CD14-positive monocyte (primary cell): ENCODE data around the gene CYP2W1. TPM values are rescaled to one million over a fixed set of nuclear protein-coding genes. Genes with fewer than 3 reads are reported as not detected.

Experiments
- DNase-seq, 3 donors: peaks; one replicate each; pipeline ENCODE4 v3.0.0-alpha.2; 2011 to 2022
- H2AFZ ChIP-seq: 2 replicates; pipeline ENCODE4 v1.6.0; 2012; ENCODE audit warnings: mild to moderate bottlenecking, low read depth, low read length, inconsistent platforms; ENCODE audit not compliant: insufficient read depth, poor library complexity, severe bottlenecking
- H3K27ac ChIP-seq, 2 donors: 1 replicate in 1 of 2; 2 replicates in 1 of 2; pipeline ENCODE4 v1.5.1; 2012 to 2013; ENCODE audit warnings: low read length in 2 of 2, control low read depth in 1 of 2, inconsistent platforms in 1 of 2, low read depth in 1 of 2, mild to moderate bottlenecking in 1 of 2
- H3K27me3 ChIP-seq, 2 donors: one replicate each; pipeline versions ENCODE4 v1.6.0 to v1.6.1; 2011 to 2013; ENCODE audit warnings: low read length in 2 of 2; ENCODE audit not compliant: control insufficient read depth in 2 of 2, insufficient read depth in 2 of 2
- H3K36me3 ChIP-seq, 2 donors: replicated peaks in 1 of 2; 1 replicate in 1 of 2; 2 replicates in 1 of 2; pipeline versions ENCODE4 v1.5.1 to v1.6.1; 2012 to 2013; ENCODE audit warnings: low read length in 2 of 2, control low read depth in 1 of 2, inconsistent platforms in 1 of 2, mild to moderate bottlenecking in 1 of 2; ENCODE audit not compliant: insufficient read depth in 2 of 2, control insufficient read depth in 1 of 2
- H3K4me1 ChIP-seq, 2 donors: 1 replicate in 1 of 2; 2 replicates in 1 of 2; pipeline versions ENCODE4 v1.5.1 to v1.6.1; 2012 to 2013; ENCODE audit warnings: low read length in 2 of 2, control low read depth in 1 of 2, inconsistent platforms in 1 of 2, mild to moderate bottlenecking in 1 of 2, moderate library complexity in 1 of 2; ENCODE audit not compliant: insufficient read depth in 2 of 2, control insufficient read depth in 1 of 2
- H3K4me2 ChIP-seq: replicated peaks from 2 replicates; pipeline ENCODE3; 2012; ENCODE audit warnings: low read length, moderate library complexity, mild to moderate bottlenecking; ENCODE audit not compliant: poor library complexity, severe bottlenecking; ENCODE audit errors: extremely low read depth
- H3K4me3 ChIP-seq, 3 experiments: fragments of 200-600 bp in 1 of 3; sonication (generic) in 1 of 3; replicated peaks in 1 of 3; 1 replicate in 2 of 3; 2 replicates in 1 of 3; pipeline ENCODE4 v1.5.1; 2011 to 2013; ENCODE audit warnings: low read length in 3 of 3, mild to moderate bottlenecking in 3 of 3, control low read depth in 2 of 3, low read depth in 2 of 3, inconsistent platforms in 1 of 3, moderate library complexity in 1 of 3
- H3K79me2 ChIP-seq: 2 replicates; pipeline ENCODE4 v1.6.0; 2012; ENCODE audit warnings: mild to moderate bottlenecking, control low read depth, inconsistent platforms, low read length, moderate library complexity; ENCODE audit not compliant: insufficient read depth
- H3K9ac ChIP-seq: 2 replicates; pipeline ENCODE4 v1.6.0; 2017; ENCODE audit warnings: low read length, mild to moderate bottlenecking; ENCODE audit not compliant: insufficient read depth, poor library complexity, severe bottlenecking
- H3K9me3 ChIP-seq, 2 donors: replicated peaks in 1 of 2; 1 replicate in 1 of 2; 2 replicates in 1 of 2; pipeline versions ENCODE4 v1.5.1 to v1.6.1; 2012 to 2013; ENCODE audit warnings: low read length in 2 of 2, control low read depth in 1 of 2; ENCODE audit not compliant: control insufficient read depth in 1 of 2, insufficient read depth in 1 of 2
- H4K20me1 ChIP-seq: 2 replicates; pipeline ENCODE4 v1.6.0; 2012; ENCODE audit warnings: mild to moderate bottlenecking, low read length, control low read depth, moderate library complexity; ENCODE audit not compliant: insufficient read depth
- H3K27ac Mint-ChIP-seq, 7 donors: one replicate each; pipeline ENCODE4 v1.8.0; 2020; ENCODE audit warnings: mild to moderate bottlenecking in 7 of 7, mixed read lengths in 7 of 7, moderate library complexity in 6 of 7, inconsistent platforms in 2 of 7
- H3K27me3 Mint-ChIP-seq, 3 donors: one replicate each; pipeline ENCODE4 v1.8.0; 2021 to 2022; ENCODE audit warnings: low read depth in 3 of 3, mild to moderate bottlenecking in 3 of 3, mixed read lengths in 3 of 3, moderate library complexity in 3 of 3, inconsistent platforms in 1 of 3
- H3K36me3 Mint-ChIP-seq, 2 donors: one replicate each; pipeline ENCODE4 v1.8.0; 2020; ENCODE audit warnings: mixed read lengths in 2 of 2, inconsistent platforms in 1 of 2, mild to moderate bottlenecking in 1 of 2
- H3K4me1 Mint-ChIP-seq: one replicate; pipeline ENCODE4 v1.8.0; 2020; ENCODE audit warnings: mild to moderate bottlenecking, mixed read lengths
- H3K4me3 Mint-ChIP-seq, 2 donors: one replicate each; pipeline ENCODE4 v1.8.0; 2020; ENCODE audit warnings: mild to moderate bottlenecking in 2 of 2, mixed read lengths in 2 of 2, moderate library complexity in 1 of 2
- H3K9me3 Mint-ChIP-seq, 7 donors: one replicate each; pipeline ENCODE4 v1.8.0; 2020 to 2022; ENCODE audit warnings: mixed read lengths in 7 of 7, mild to moderate bottlenecking in 6 of 7, moderate library complexity in 6 of 7, inconsistent platforms in 2 of 7
- CTCF ChIP-seq: fragments of 200-600 bp; IDR thresholded peaks from one replicate; pipeline ENCODE4 v1.8.0; 2022; ENCODE audit warnings: antibody characterized with exemption, mild to moderate bottlenecking
- WGBS: methylation state at CpG from one replicate; pipeline ENCODE4 v1.1.5; 2013; ENCODE audit warnings: missing lambda C conversion rate; ENCODE audit not compliant: insufficient coverage; 5-methylcytosine and 5-hydroxymethylcytosine counted together
- intact Hi-C, 2 donors: fragments of 100-400 bp; cut with micrococcal nuclease; formaldehyde crosslinking; loops; one replicate each; pipeline versions ENCODE4 v1.15.0 to v1.15.1; 2023
- polyA plus RNA-seq, 3 donors: library from polyadenylated mRNA; depleted of rRNA in 1 of 3; unstranded in 2 of 3; stranded (reverse) in 1 of 3; fragments of 300-500 nt in 2 of 3; fragments of >200 nt in 1 of 3; fragmentation: Illumina TruSeq in 2 of 3; gene quantifications; 1 replicate in 2 of 3; 2 replicates in 1 of 3; pipeline ENCODE4 v1.2.3, GENCODE V29; 2012 to 2021

The CYP2W1 gene
- polyA plus RNA-seq, 3 donors: not detected

- H2AFZ ChIP-seq: no peak overlapping the region
- DNase-seq: no peak
- intact Hi-C loops: no loop called here
- no peak overlapping the region for H3K4me3 ChIP-seq
- no peaks in the 10 kb centered on the region for H3K27me3 ChIP-seq
- H4K20me1 ChIP-seq: peaks cover 74% of the 10 kb centered on the region
- no peak overlapping the region for H3K9ac ChIP-seq
- no peak overlapping the region for H3K4me3 Mint-ChIP-seq
- H3K27me3 Mint-ChIP-seq: peaks cover 0 to under 1% (median 0%) of the 10 kb centered on the region in 3 donors
- H3K9me3 Mint-ChIP-seq: peaks cover 0 to 2% (median 0%) of the 10 kb centered on the region in 7 donors
- no peaks in the 10 kb centered on the region for H3K9me3 ChIP-seq
- peak overlapping the region in 5 of 7 donors; percentile 32 to 80 (median 63) for H3K27ac Mint-ChIP-seq
- H3K27ac ChIP-seq: peak overlapping the region in 1 of 2 donors; percentile 3
- H3K4me1 ChIP-seq: peaks cover 34 to 39% of the 10 kb centered on the region in 2 donors
- H3K36me3 ChIP-seq: peaks cover 35 to 49% of the 10 kb centered on the region in 2 donors
- peaks cover 43 to 54% of the 10 kb centered on the region in 2 donors for H3K36me3 Mint-ChIP-seq
- peaks cover 36% of the 10 kb centered on the region for H3K4me1 Mint-ChIP-seq
- no peak for TF ChIP-seq CTCF
- whole genome bisulfite sequencing: 96% methylated on average over 11 of the region's 22 CpGs
- H3K4me2 ChIP-seq: no peak overlapping the region
- peaks cover 77% of the 10 kb centered on the region for H3K79me2 ChIP-seq
Observed at GRCh38 chr7:936386-937054, 46.5 kb upstream of the CYP2W1 start.

- no peak for DNase-seq
- Histone ChIP-seq H2AFZ (no peak overlapping the region), H3K27me3 (no peaks in the 10 kb centered on the region), H3K27ac (no peak overlapping the region), H3K4me1 (peaks cover 26 to 31% of the 10 kb centered on the region in 2 donors), H3K9me3 (no peaks in the 10 kb centered on the region), H4K20me1 (peaks cover 75% of the 10 kb centered on the region), H3K79me2 (peaks cover 75% of the 10 kb centered on the region), H3K36me3 (peaks cover 29 to 43% of the 10 kb centered on the region in 2 donors), H3K4me3 (no peak overlapping the region), H3K4me2 (no peak overlapping the region), H3K9ac (no peak overlapping the region)
- H3K9me3 Mint-ChIP-seq: peaks cover 0 to 3% (median 0%) of the 10 kb centered on the region in 7 donors
- peaks cover 34 to 44% of the 10 kb centered on the region in 2 donors for H3K36me3 Mint-ChIP-seq
- H3K27me3 Mint-ChIP-seq: no peaks in the 10 kb centered on the region
- 88% methylated on average over 4 of the region's 16 CpGs for WGBS
- intact Hi-C loops: no loop called here
- no peak for TF ChIP-seq CTCF
- peak overlapping the region in 5 of 7 donors; percentile 46 to 83 (median 58) for H3K27ac Mint-ChIP-seq
- H3K4me1 Mint-ChIP-seq: peaks cover 29% of the 10 kb centered on the region
- no peak overlapping the region for H3K4me3 Mint-ChIP-seq
Observed at GRCh38 chr7:937856-938484, 45.0 kb upstream of the CYP2W1 start.
